ENCODE data around the gene GABRP. TPM values are rescaled to one million over a fixed set of nuclear protein-coding genes. Genes with fewer than 3 reads are reported as not detected.

Gene GABRP
- total RNA-seq, 4 donors from 2014 or later: 0.88 to 7.7 (median 1.2) TPM; not detected in 1

DNA sequence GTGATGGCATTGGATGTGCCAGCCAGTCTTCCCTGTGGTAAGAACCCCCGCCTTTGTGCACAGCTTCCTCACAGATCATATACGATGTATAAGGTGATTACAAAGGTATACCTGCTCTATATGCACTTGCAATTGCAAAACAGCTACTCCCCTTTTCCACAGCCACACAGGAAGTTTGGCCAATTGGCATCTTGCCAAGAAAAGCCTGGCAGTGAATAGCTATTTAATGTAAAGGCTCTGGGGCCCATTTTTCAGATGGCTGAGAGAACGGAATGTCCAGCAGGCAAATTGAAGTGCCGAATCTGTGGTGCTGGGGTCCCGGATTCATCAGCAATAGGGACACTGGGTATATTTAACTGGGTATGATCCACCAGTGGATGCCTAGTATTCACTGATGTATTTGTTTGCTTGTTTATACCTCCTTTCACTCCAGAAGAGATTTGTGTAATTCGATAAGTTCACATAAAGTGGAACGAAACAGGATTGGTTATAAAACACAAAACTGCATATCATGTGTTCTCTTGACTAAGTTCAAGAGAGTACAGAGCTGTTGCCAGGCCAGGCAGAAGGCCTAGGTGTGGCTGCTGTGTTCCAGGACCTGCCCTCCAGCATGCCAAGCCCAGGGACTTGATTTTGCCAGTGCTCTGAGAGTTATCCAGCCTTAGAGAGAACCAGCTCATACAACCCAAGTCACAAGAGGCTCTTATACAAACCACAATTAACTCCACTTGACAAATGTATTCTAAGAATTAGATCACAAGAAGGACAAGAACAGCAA, 27.7 kb upstream of the GABRP start:
- Histone ChIP-seq H3K27ac (no peak overlapping the region), H3K4me1 (no peaks in the 10 kb centered on the region), H3K27me3 (no peaks in the 10 kb centered on the region), H3K36me3 (no peaks in the 10 kb centered on the region), H3K4me3 (no peak overlapping the region), H3K9me3 (no peaks in the 10 kb centered on the region)
- no peak for TF ChIP-seq POLR2A (IDR thresholded peaks at IDR 0.05)
- intact Hi-C loops (cut with DNase I; ENCODE audit: low total_unique reads): no loop called here
- DNase-seq: no peak

DNA sequence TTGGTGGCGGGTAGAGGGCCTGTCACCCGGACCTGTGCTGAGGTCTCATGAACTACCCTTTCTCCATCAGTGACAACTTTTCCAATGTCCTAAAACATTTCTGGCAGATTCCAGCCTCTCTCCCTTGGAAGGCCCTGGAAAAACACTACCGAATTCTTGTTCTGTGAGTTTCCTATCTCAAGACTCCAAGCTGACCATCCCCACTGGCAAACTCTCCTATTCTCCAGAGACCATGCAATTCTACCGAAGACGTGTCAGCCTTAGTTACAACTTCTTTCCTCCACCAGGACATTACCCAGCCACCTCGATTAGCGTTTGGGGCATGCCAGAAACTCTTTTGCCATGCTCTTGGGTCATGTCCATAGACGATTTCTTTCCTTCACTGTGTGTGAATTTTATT, 26.8 kb upstream of the GABRP start:
- TF ChIP-seq, protein P1, sequence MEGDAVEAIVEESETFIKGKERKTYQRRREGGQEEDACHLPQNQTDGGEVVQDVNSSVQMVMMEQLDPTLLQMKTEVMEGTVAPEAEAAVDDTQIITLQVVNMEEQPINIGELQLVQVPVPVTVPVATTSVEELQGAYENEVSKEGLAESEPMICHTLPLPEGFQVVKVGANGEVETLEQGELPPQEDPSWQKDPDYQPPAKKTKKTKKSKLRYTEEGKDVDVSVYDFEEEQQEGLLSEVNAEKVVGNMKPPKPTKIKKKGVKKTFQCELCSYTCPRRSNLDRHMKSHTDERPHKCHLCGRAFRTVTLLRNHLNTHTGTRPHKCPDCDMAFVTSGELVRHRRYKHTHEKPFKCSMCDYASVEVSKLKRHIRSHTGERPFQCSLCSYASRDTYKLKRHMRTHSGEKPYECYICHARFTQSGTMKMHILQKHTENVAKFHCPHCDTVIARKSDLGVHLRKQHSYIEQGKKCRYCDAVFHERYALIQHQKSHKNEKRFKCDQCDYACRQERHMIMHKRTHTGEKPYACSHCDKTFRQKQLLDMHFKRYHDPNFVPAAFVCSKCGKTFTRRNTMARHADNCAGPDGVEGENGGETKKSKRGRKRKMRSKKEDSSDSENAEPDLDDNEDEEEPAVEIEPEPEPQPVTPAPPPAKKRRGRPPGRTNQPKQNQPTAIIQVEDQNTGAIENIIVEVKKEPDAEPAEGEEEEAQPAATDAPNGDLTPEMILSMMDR (IDR thresholded peaks at IDR 0.05): no peak
- no peak for TF ChIP-seq POLR2A (IDR thresholded peaks at IDR 0.05)
- Histone ChIP-seq H3K27ac (no peak overlapping the region), H3K9me3 (no peaks in the 10 kb centered on the region), H3K36me3 (no peaks in the 10 kb centered on the region), H3K4me3 (no peak overlapping the region), H3K27me3 (no peaks in the 10 kb centered on the region), H3K4me1 (no peaks in the 10 kb centered on the region)
- no peak for DNase-seq
- intact Hi-C loops (cut with DNase I; ENCODE audit: low total_unique reads): no loop called here

DNA sequence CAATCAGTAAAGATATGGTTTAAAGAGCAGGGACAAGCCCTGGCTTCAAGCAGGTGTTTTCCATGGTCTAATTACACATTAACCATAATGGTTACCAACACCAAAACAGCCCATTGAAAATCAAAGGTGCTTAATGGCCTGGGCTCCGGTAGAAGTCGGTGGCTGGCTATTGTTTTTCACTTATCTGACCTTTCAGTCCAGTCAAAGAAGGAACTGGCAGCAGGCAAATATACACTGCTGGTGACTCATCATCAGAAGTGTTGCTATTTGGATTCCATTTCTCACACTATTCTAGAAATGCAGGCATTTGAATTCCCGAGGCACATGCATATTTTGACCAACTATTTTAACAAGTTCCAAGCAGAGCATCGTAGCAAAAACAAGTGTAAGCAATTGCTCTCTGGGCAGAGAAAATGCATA, 26.3 kb upstream of the GABRP start:
- Histone ChIP-seq H3K4me1 (no peaks in the 10 kb centered on the region), H3K27ac (no peak overlapping the region), H3K36me3 (no peaks in the 10 kb centered on the region), H3K9me3 (no peaks in the 10 kb centered on the region), H3K4me3 (no peak overlapping the region), H3K27me3 (no peaks in the 10 kb centered on the region)
- DNase-seq: no peak
- no peak for TF ChIP-seq POLR2A (IDR thresholded peaks at IDR 0.05)
- TF ChIP-seq, protein P1 (IDR thresholded peaks at IDR 0.05): no peak
- intact Hi-C loops (cut with DNase I; ENCODE audit: low total_unique reads): no loop called here

DNA sequence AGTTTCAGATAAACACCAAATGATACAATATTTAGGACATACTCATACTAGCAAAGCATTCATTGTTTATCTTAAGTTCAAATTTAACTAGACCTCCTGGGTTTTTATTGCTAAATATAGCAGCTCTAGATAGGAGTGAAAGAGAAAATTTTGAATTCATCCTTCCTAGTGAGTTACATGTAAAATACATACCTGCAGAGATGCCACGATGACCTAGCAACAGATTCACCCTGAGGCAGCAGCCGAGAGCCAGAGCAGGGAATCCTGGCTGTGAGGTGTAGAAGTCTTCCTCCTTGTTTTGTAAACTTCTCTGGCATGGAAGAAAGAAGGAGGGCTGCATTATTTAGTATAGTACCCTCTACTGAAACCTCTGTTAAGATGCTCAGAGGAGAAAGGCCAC, 25.9 kb upstream of the GABRP start:
- intact Hi-C loops (cut with DNase I; ENCODE audit: low total_unique reads): no loop called here
- H3K4me1 ChIP-seq: no peaks in the 10 kb centered on the region
- no peaks in the 10 kb centered on the region for H3K27me3 ChIP-seq
- TF ChIP-seq, protein P1 (IDR thresholded peaks at IDR 0.05): no peak
- TF ChIP-seq POLR2A (IDR thresholded peaks at IDR 0.05): no peak
- no peak for DNase-seq
- no peak overlapping the region for H3K4me3 ChIP-seq
- no peaks in the 10 kb centered on the region for H3K9me3 ChIP-seq
- H3K27ac ChIP-seq: no peak overlapping the region
- H3K36me3 ChIP-seq: no peaks in the 10 kb centered on the region

DNA sequence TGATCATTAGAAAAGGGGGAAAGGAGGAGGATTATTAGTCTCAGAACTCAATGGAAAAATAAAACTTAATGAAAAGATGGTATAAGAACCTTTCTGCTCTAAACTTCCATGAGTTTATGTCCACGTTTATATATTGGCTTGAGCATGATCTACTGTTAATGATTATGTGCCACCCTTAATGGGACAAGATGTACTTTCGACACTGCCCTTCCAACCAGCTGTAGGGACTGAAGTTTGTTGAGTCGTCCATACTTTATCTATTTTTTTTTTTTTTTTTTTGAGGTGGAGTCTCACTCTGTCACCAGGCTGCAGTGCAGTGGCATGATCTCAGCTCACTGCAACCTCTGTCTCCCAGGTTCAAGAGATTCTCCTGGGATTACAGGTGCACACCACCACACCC, 25.0 kb upstream of the GABRP start:
- TF ChIP-seq, protein P1 (IDR thresholded peaks at IDR 0.05): no peak
- no peak for TF ChIP-seq POLR2A (IDR thresholded peaks at IDR 0.05)
- H3K27me3 ChIP-seq: no peaks in the 10 kb centered on the region
- no peaks in the 10 kb centered on the region for H3K9me3 ChIP-seq
- no peak overlapping the region for H3K4me3 ChIP-seq
- intact Hi-C loops (cut with DNase I; ENCODE audit: low total_unique reads): no loop called here
- no peak for DNase-seq
- H3K4me1 ChIP-seq: no peaks in the 10 kb centered on the region
- H3K27ac ChIP-seq: no peak overlapping the region
- no peaks in the 10 kb centered on the region for H3K36me3 ChIP-seq

All from uterus (tissue), 4 donors.